GM10248 (cell line): Measurements from ENCODE around the gene SERTAD2.

Source experiments
- CTCF ChIA-PET: fragments of 300-600 bp; sonication (Branson Sonifier 250); formaldehyde crosslinking; extraction: SDS; loops from one replicate; lab custom pipeline; 2021; ENCODE audit warnings: antibody characterized with exemption; lab: Yijun Ruan, JAX
- POLR2A ChIA-PET: fragments of 350-650 bp; sonication (Branson Sonifier 250); formaldehyde crosslinking; extraction: SDS; loops from one replicate; lab custom pipeline; 2020; ENCODE audit warnings: antibody characterized with exemption; lab: Yijun Ruan, JAX
- DNase-seq: peaks from one replicate; pipeline ENCODE4 v3.0.0; 2012; ENCODE audit errors: extremely low spot score
- TF ChIP-seq, protein P1 (sequence below): IDR thresholded peaks from 2 replicates; pipeline ENCODE4 v1.5.1; 2012; ENCODE audit warnings: mild to moderate bottlenecking, low read depth; ENCODE audit errors: extremely low read depth, missing control alignments, control extremely low read depth

Gene SERTAD2

DNA sequence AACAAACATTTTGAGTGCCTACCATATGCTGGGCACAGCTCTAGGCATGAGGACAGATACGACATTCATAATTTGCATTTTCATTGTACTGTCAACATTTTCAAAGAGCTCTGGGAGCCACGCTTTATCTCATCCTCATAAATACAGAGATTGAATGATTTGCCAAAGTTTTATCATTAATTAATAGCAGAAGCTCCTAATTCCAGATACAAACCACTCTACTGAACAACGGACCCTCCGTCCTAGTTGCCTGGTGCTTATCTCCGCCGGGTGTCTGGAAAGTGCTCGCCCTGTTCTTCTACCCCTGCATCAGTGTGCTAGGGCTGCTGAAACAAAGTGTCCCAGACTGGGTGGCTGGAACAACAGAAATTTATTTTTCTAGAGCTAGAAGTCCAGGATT is 23.8 kb downstream of the SERTAD2 start:
- ChIA-PET POLR2A (no interaction called here), CTCF (interaction anchor here (1.0 to 7.2 kb wide), 5 partner anchors 11 to 234 kb away, joined by 3 to 72 read pairs (median 7); no protein-coding TSS in a partner anchor)
- TF ChIP-seq, protein P1, sequence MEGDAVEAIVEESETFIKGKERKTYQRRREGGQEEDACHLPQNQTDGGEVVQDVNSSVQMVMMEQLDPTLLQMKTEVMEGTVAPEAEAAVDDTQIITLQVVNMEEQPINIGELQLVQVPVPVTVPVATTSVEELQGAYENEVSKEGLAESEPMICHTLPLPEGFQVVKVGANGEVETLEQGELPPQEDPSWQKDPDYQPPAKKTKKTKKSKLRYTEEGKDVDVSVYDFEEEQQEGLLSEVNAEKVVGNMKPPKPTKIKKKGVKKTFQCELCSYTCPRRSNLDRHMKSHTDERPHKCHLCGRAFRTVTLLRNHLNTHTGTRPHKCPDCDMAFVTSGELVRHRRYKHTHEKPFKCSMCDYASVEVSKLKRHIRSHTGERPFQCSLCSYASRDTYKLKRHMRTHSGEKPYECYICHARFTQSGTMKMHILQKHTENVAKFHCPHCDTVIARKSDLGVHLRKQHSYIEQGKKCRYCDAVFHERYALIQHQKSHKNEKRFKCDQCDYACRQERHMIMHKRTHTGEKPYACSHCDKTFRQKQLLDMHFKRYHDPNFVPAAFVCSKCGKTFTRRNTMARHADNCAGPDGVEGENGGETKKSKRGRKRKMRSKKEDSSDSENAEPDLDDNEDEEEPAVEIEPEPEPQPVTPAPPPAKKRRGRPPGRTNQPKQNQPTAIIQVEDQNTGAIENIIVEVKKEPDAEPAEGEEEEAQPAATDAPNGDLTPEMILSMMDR = no peak
- no peak for DNase-seq

DNA sequence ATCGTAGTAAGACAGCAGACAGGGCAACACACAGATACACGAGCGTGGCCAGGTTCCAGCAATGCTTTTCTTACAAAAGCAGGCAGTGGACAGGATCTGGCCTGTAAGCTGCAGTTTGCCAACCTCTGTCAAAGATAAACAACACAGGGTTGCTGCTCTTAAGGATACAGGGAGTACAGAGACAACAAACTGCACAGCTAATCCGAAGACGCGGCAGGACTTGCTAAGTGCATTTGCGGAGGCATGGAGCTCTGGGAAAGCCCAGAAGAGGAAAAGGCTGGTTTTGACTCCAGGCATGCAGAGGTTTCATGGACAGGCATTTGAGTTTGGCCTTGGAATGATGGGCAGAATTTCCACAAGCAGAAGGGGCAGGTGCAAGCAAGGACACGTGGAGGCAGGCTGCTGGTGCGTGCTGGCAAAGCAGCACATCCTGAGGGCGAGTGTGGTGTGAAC is 24.4 kb downstream of the SERTAD2 start:
- no peak for DNase-seq
- TF ChIP-seq, protein P1 = no peak
- POLR2A ChIA-PET = interaction anchor here (0.8 kb wide), 1 partner anchor 122 kb away, joined by 3 read pairs; no protein-coding TSS in a partner anchor
- CTCF ChIA-PET = interaction anchor here (0.9 to 7.2 kb wide), 6 partner anchors 7 to 42 kb away, joined by 3 to 72 read pairs (median 6); no protein-coding TSS in a partner anchor

DNA sequence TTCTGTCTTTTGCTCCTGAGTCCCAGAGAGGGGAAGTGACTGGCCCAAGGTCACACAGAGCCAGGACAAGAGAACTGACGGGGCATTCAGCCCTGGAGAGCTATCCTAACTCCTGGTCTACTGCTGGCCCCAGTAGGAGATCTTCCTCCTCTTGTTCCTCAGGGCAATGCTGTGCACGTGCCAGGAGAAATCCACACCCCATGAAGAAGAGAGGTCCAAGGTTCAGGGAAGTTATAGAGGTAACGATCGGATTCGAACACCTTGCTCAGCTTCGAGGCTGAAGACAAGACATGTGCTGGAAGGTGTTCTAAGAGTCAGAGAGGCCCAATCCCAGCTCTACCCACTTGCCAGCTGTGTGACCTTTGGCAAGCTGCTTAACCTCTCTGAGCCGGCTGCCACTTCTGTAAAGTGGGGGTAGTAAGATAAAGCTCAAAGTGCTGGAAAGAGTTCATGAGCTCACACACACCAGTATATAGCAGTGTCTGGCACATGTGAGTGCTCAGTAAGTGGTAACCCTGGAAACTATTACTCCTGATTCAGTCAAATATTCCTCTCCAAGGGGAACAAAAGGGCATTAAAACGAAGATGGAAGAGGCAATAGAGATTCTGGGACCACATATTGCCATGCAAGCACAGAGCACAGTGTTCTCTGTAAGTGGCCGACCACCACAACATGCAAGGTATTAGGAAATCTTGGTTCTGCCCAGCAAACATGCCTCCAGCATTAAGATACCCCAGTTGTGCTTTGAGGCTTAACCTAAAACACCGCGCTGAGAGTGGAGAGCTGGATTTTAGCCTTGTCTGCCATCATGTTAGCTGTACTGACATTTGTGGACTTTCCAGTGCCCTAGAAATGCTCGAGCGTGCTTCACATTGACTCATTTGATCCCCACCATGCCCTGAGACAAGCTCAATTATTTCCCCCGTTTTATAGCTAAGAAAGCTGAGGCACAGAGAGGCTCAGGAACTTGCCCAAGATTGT is 25.6 kb downstream of the SERTAD2 start:
- ChIA-PET CTCF (interaction anchor here (0.9 to 7.2 kb wide), 11 partner anchors 9 to 147 kb away, joined by 3 to 72 read pairs (median 4); no protein-coding TSS in a partner anchor), POLR2A (interaction anchor here (0.8 kb wide), 1 partner anchor 123 kb away, joined by 3 read pairs; no protein-coding TSS in a partner anchor)
- no peak for DNase-seq
- TF ChIP-seq, protein P1 = no peak

DNA sequence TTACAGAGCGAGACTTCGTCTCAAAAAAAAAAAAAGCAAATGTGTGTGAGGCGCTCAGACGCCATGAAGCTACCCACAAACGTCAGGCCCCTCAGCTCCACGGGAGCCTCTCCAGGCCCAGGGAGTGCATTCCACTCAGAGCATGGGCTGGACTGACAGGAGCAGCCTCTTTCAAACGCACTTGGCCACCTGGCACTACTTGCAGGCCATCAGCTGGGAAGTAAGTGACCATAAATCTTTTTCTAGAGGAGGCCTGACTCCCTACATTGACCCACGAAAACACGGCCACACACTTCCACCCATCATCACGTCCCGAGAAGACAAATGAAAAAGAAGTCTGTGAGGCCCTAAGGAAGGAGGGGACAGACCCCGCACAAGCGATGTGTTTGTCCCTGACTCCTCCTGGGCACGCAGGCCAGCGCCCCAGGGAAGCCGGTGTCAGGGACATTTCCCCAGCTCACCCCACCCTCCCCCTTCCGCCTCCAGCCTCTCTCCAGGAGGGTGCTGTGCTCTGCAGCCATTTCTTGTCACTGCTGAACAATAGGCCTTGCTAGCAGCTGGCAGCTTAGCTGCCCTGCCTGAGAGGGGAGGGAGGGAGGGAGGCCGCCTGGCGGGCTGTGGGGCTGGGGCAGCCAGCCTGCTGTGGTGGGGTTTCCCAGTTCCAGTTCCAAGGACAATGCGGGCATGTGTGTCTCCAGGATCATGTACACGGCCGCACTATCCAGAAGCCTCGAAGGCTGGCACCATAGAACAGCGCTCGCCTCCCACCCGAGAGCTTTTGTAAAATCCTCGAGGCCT is 26.6 kb downstream of the SERTAD2 start:
- no peak for DNase-seq
- ChIA-PET POLR2A (no interaction called here), CTCF (interaction anchor here (1.2 to 7.2 kb wide), 5 partner anchors 12 to 241 kb away, joined by 3 to 72 read pairs (median 5); no protein-coding TSS in a partner anchor)
- TF ChIP-seq, protein P1 = no peak

DNA sequence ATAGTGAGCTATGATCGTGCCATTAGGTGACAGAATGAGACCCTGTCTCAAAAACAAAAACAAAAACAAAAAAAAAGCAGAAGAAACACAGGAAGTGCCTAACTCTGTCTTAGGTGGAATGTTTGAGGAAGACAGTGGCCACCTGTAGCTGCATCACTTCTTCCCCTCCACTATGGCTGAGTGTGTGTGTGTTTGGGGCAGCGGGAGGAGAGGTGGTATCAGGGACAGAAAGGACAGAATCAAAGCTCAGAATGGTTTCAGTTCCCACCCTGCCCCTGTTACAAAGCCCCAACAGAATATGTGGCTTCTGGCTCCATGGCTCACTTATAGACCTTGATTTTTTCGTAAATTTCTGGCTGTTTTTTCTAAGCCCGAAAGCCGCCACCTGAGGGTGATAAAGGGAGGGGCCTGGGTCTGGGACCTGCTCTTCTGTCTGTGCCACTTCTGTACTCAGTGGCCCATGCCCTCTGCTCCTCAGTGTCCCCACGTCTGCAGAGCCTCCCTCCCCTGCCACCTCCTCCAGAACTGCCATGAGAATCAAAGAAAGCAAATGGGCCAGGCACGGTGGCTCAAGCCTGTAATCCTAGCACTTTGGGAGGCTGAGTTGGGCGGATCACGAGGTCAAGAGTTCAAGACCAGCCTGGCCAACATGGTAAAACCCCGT is 27.4 kb downstream of the SERTAD2 start:
- POLR2A ChIA-PET = interaction anchor here (0.6 kb wide), 1 partner anchor 10 kb away, joined by 3 read pairs; no protein-coding TSS in a partner anchor
- CTCF ChIA-PET = interaction anchor here (0.7 to 7.2 kb wide), 6 partner anchors 8 to 242 kb away, joined by 3 to 72 read pairs (median 4); no protein-coding TSS in a partner anchor
- no peak for DNase-seq
- TF ChIP-seq, protein P1 = no peak
